GM12892 (cell line): ENCODE results near the gene C1orf116.

Source experiments
- POLR2A ChIP-seq: IDR thresholded peaks from 2 replicates; pipeline ENCODE4 v1.6.1; 2011; ENCODE audit warnings: low read depth, low read length, control low read depth
- POLR2AphosphoS5 ChIP-seq: IDR thresholded peaks from 2 replicates; pipeline ENCODE4 v1.6.1; 2011; ENCODE audit warnings: low read depth, low read length, control low read depth
- TAF1 ChIP-seq: IDR thresholded peaks from 2 replicates; pipeline ENCODE4 v1.6.1; 2011; ENCODE audit warnings: low read depth, mild to moderate bottlenecking, control low read depth, low read length, borderline replicate concordance

DNA sequence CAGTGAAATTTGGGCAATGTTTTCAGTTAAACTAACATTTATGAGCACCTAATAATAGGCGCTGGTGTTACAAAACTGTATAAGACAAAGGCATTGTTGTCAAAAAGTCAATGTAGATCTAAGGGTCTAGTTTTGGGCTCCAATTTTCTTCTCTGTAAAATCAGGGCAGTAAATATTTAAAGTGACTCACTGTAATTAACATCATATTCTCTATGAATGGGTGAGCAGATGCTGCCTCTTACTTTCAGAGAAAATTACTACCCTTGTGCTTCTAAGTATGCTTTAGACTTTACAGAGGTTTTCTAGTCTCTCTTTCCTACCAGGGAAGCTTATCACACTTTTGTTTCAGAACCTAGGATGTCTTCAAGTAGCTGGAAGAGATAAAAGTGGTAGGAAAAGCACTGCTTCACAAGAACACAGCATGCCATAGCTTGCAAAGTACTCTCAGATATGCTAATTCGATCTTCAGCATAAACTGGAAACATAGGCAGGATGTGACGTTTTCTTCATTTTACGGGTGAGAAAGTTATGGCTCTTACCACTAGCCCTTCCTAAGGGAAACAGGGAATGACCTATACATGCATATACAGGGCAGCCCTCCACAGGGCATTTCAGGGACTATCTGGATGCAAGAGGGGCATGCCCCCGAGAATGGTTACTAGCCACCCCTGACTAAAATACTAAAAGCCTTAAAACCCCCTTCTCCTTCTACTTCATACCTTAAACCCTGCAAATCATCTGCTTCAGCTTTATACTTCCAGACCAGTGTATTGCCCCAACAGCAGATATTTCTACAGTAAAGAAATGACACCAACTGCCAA is 2.6 kb downstream of the C1orf116 start:
- TF ChIP-seq TAF1, result no peak
- no peak for TF ChIP-seq POLR2AphosphoS5
- no peak for TF ChIP-seq POLR2A
